H9 (cell line): Measurements from ENCODE around the gene TMX1. TPM values are rescaled to one million over a fixed set of nuclear protein-coding genes. Genes with fewer than 3 reads are reported as not detected.

Experiments used
- DNase-seq: peaks from one replicate; pipeline ENCODE4 v3.0.0-alpha.2; 2017
- H2AFZ ChIP-seq: one replicate; pipeline ENCODE4 v1.6.1; 2013; ENCODE audit warnings: mild to moderate bottlenecking, low read length, control low read depth, moderate library complexity
- H2AK5ac ChIP-seq: 2 replicates; pipeline ENCODE4 v1.6.1; 2013; ENCODE audit warnings: low read length, control low read depth, mixed read lengths; ENCODE audit not compliant: insufficient read length
- H2BK120ac ChIP-seq: one replicate; pipeline ENCODE4 v1.6.1; 2013; ENCODE audit warnings: low read depth, mild to moderate bottlenecking, low read length, control low read depth, inconsistent platforms; ENCODE audit not compliant: poor library complexity, severe bottlenecking
- H2BK12ac ChIP-seq: 2 replicates; pipeline ENCODE4 v1.6.1; 2013; ENCODE audit warnings: low read length, control low read depth, mixed read lengths, low read depth; ENCODE audit not compliant: insufficient read length
- H2BK15ac ChIP-seq: 2 replicates; pipeline ENCODE4 v1.6.1; 2013; ENCODE audit warnings: low read depth, low read length, control low read depth
- H2BK20ac ChIP-seq: one replicate; pipeline ENCODE4 v1.6.1; 2013; ENCODE audit warnings: low read depth, mild to moderate bottlenecking, low read length, control low read depth, inconsistent platforms; ENCODE audit not compliant: poor library complexity, severe bottlenecking
- H2BK5ac ChIP-seq: 2 replicates; pipeline ENCODE4 v1.6.1; 2013; ENCODE audit warnings: low read length, control low read depth, mixed read lengths; ENCODE audit not compliant: insufficient read length
- H3K14ac ChIP-seq: 2 replicates; pipeline ENCODE4 v1.6.1; 2013; ENCODE audit warnings: low read length, control low read depth; ENCODE audit not compliant: insufficient read depth
- H3K18ac ChIP-seq: 2 replicates; pipeline ENCODE4 v1.6.1; 2013; ENCODE audit warnings: low read depth, mild to moderate bottlenecking, mixed read lengths, low read length, control low read depth; ENCODE audit not compliant: insufficient read length
- H3K23ac ChIP-seq: 2 replicates; pipeline ENCODE4 v1.6.1; 2013; ENCODE audit warnings: low read length, control low read depth, mixed read lengths, low read depth; ENCODE audit not compliant: insufficient read length
- H3K23me2 ChIP-seq: 2 replicates; pipeline ENCODE4 v1.6.1; 2013; ENCODE audit warnings: low read depth, mild to moderate bottlenecking, mixed read lengths, low read length, control low read depth; ENCODE audit not compliant: insufficient read length, poor library complexity, severe bottlenecking
- H3K27ac ChIP-seq: 2 replicates; pipeline ENCODE4 v1.5.1; 2013; ENCODE audit warnings: low read length, control low read depth, mixed read lengths, low read depth; ENCODE audit not compliant: insufficient read length
- H3K27me3 ChIP-seq: 2 replicates; pipeline ENCODE4 v1.6.1; 2013; ENCODE audit warnings: low read length, control low read depth, inconsistent platforms; ENCODE audit not compliant: insufficient read depth
- H3K4ac ChIP-seq: 2 replicates; pipeline ENCODE4 v1.6.1; 2013; ENCODE audit warnings: low read depth, mild to moderate bottlenecking, control low read depth, inconsistent platforms, low read length, moderate library complexity
- H3K4me1 ChIP-seq: 2 replicates; pipeline ENCODE4 v1.6.1; 2013; ENCODE audit warnings: low read length, control low read depth, inconsistent platforms; ENCODE audit not compliant: insufficient read depth
- H3K4me2 ChIP-seq: 2 replicates; pipeline ENCODE4 v1.6.1; 2013; ENCODE audit warnings: low read length, control low read depth, mixed read lengths; ENCODE audit not compliant: insufficient read length, insufficient read depth
- H3K56ac ChIP-seq: 2 replicates; pipeline ENCODE4 v1.6.1; 2013; ENCODE audit warnings: low read depth, mild to moderate bottlenecking, mixed read lengths, low read length, control low read depth; ENCODE audit not compliant: insufficient read length
- H3K79me1 ChIP-seq: 2 replicates; pipeline ENCODE4 v1.6.1; 2013; ENCODE audit warnings: low read depth, mild to moderate bottlenecking, moderate library complexity, low read length, control low read depth, inconsistent platforms; ENCODE audit not compliant: insufficient read depth, poor library complexity, severe bottlenecking
- H3K79me2 ChIP-seq: 2 replicates; pipeline ENCODE4 v1.6.1; 2013; ENCODE audit warnings: low read length, control low read depth, inconsistent platforms; ENCODE audit not compliant: insufficient read depth
- H3K9ac ChIP-seq: 2 replicates; pipeline ENCODE4 v1.6.1; 2013; ENCODE audit warnings: low read length, control low read depth, mixed read lengths; ENCODE audit not compliant: insufficient read length; ENCODE audit errors: extremely low read depth
- H3K9me3 ChIP-seq: one replicate; pipeline ENCODE4 v1.6.1; 2013; ENCODE audit warnings: low read depth, low read length, inconsistent platforms; ENCODE audit not compliant: control insufficient read depth
- H3T11ph ChIP-seq: one replicate; pipeline ENCODE4 v1.6.1; 2013; ENCODE audit warnings: mild to moderate bottlenecking, low read length, control low read depth, inconsistent platforms
- H4K20me1 ChIP-seq: one replicate; pipeline ENCODE4 v1.6.1; 2013; ENCODE audit not compliant: control insufficient read depth, insufficient read length, insufficient read depth
- H4K5ac ChIP-seq: 2 replicates; pipeline ENCODE4 v1.6.1; 2013; ENCODE audit warnings: low read depth, mild to moderate bottlenecking, mixed read lengths, low read length, control low read depth; ENCODE audit not compliant: insufficient read length
- H4K8ac ChIP-seq: replicated peaks from 2 replicates; pipeline ENCODE4 v1.6.1; 2013; ENCODE audit warnings: low read length, control low read depth, mixed read lengths, low read depth; ENCODE audit not compliant: insufficient read length
- H4K91ac ChIP-seq: 2 replicates; pipeline ENCODE4 v1.6.1; 2013; ENCODE audit warnings: low read depth, mild to moderate bottlenecking, moderate library complexity, mixed read lengths, low read length, control low read depth; ENCODE audit not compliant: insufficient read length
- H3K27ac Mint-ChIP-seq, 3 experiments: 2 replicates in 2 of 3; 3 replicates in 1 of 3; pipeline ENCODE4 v1.8.0; 2020 to 2021; ENCODE audit warnings: mixed read lengths in 3 of 3, mild to moderate bottlenecking in 1 of 3, moderate library complexity in 1 of 3
- H3K27me3 Mint-ChIP-seq: 2 replicates; pipeline ENCODE4 v1.8.0; 2021; ENCODE audit warnings: low read depth, mild to moderate bottlenecking, moderate library complexity, mixed read lengths
- H3K36me3 Mint-ChIP-seq, 3 experiments: 2 replicates in 2 of 3; 3 replicates in 1 of 3; pipeline ENCODE4 v1.8.0; 2020 to 2021; ENCODE audit warnings: low read depth in 3 of 3, mixed read lengths in 3 of 3; ENCODE audit not compliant: insufficient read depth in 1 of 3
- H3K4me1 Mint-ChIP-seq, 2 experiments: 2 replicates each; pipeline ENCODE4 v1.8.0; 2020; ENCODE audit warnings: mixed read lengths in 2 of 2
- H3K4me3 Mint-ChIP-seq, 2 experiments: 2 replicates in 1 of 2; 3 replicates in 1 of 2; pipeline ENCODE4 v1.8.0; 2020 to 2021; ENCODE audit warnings: mild to moderate bottlenecking in 2 of 2, mixed read lengths in 2 of 2, moderate library complexity in 1 of 2
- H3K9me3 Mint-ChIP-seq, 2 experiments: 2 replicates in 1 of 2; 3 replicates in 1 of 2; pipeline ENCODE4 v1.8.0; 2020; ENCODE audit warnings: mild to moderate bottlenecking in 2 of 2, mixed read lengths in 2 of 2, moderate library complexity in 1 of 2
- WGBS: extraction: QIAGEN DNeasy Blood & Tissue Kit; methylation state at CpG from one replicate; pipeline ENCODE4 v1.1.7; 2013; ENCODE audit warnings: missing lambda C conversion rate, low lambda C conversion rate, mixed read lengths; ENCODE audit not compliant: insufficient read length; ENCODE audit errors: extremely low coverage; 5-methylcytosine and 5-hydroxymethylcytosine counted together
- total RNA-seq: library from RNA; stranded (reverse); gene quantifications from 2 replicates; pipeline ENCODE4 v1.2.1, GENCODE V29; 2021
- TF ChIP-seq, protein P1 (sequence below): fragments of 200-600 bp; sonication (generic); conservative IDR thresholded peaks from 3 replicates; pipeline ENCODE4 v1.8.0; 2021; ENCODE audit warnings: antibody characterized with exemption, mild to moderate bottlenecking

Gene TMX1
- total RNA-seq, 1 experiment from 2014 or later: 83.5 TPM

DNA sequence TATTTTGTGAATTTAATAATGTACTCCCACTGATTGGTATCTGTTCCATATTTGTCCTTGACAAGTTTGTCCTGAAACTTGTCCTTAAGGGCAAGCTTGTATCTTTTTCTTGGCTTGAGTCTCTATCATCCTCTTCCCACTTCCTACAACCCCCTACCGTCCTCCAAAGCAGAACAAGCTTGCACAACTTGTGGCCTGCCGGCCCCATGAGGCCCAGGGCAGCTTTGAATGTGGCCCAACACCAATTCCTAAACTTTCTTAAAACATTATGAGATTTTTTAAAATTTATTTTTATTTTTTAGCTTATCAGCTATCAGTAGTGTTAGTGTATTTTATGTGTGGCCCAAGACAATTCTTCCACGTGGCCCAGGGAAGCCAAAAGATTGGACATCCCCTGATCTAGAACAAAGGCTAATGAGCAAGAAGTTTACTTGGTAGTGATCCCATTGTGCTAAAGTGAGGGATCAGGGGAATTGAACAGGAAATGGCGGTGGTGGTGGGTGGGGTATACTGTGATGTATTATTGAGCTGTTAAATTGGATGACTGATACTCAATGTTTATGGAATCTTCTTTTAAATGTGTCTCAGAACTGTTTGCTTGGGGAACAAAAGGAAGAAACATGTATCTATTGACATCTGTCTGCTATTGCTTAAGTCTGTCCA lies 37.8 kb downstream of the TMX1 start:
- Histone ChIP-seq H3K9ac (no peak overlapping the region), H2BK20ac (no peak overlapping the region), H2BK15ac (no peak overlapping the region), H3K23me2 (no peaks in the 10 kb centered on the region), H3K4me2 (no peak overlapping the region), H4K91ac (no peak overlapping the region), H2AFZ (no peak overlapping the region), H3K79me1 (no peaks in the 10 kb centered on the region), H3K27ac (no peak overlapping the region), H3K56ac (no peak overlapping the region), H2BK5ac (no peak overlapping the region), H4K8ac (no peak overlapping the region), H2BK12ac (no peak overlapping the region), H3K18ac (no peak overlapping the region), H3K79me2 (no peaks in the 10 kb centered on the region), H3K4ac (no peak overlapping the region), H4K20me1 (no peaks in the 10 kb centered on the region), H3K23ac (no peak overlapping the region), H2AK5ac (no peak overlapping the region), H2BK120ac (no peak overlapping the region), H4K5ac (no peak overlapping the region), H3K27me3 (no peaks in the 10 kb centered on the region), H3T11ph (no peak overlapping the region), H3K9me3 (no peaks in the 10 kb centered on the region), H3K14ac (no peak overlapping the region), H3K4me1 (peaks cover 2% of the 10 kb centered on the region; the same call in 1 of the 2 replicates)
- Mint-ChIP-seq H3K4me3 (no peak overlapping the region), H3K4me1 (peaks cover 13 to 15% of the 10 kb centered on the region in 2 experiments), H3K36me3 (peaks cover 5 to 24% (median 7%) of the 10 kb centered on the region in 3 experiments; a peak in 6 of 7 replicates), H3K9me3 (no peaks in the 10 kb centered on the region), H3K27me3 (no peaks in the 10 kb centered on the region), H3K27ac (peak overlapping the region in 2 of 3 experiments; percentile 16 to 63; a peak in 2 of 7 replicates)
- DNase-seq: no peak
- no CpG with 5 or more reads among the region's 4 CpGs for WGBS
- TF ChIP-seq, protein P1, sequence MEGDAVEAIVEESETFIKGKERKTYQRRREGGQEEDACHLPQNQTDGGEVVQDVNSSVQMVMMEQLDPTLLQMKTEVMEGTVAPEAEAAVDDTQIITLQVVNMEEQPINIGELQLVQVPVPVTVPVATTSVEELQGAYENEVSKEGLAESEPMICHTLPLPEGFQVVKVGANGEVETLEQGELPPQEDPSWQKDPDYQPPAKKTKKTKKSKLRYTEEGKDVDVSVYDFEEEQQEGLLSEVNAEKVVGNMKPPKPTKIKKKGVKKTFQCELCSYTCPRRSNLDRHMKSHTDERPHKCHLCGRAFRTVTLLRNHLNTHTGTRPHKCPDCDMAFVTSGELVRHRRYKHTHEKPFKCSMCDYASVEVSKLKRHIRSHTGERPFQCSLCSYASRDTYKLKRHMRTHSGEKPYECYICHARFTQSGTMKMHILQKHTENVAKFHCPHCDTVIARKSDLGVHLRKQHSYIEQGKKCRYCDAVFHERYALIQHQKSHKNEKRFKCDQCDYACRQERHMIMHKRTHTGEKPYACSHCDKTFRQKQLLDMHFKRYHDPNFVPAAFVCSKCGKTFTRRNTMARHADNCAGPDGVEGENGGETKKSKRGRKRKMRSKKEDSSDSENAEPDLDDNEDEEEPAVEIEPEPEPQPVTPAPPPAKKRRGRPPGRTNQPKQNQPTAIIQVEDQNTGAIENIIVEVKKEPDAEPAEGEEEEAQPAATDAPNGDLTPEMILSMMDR: no peak
